ENCODE results near the gene SPATA12.

The SPATA12 gene

DNA sequence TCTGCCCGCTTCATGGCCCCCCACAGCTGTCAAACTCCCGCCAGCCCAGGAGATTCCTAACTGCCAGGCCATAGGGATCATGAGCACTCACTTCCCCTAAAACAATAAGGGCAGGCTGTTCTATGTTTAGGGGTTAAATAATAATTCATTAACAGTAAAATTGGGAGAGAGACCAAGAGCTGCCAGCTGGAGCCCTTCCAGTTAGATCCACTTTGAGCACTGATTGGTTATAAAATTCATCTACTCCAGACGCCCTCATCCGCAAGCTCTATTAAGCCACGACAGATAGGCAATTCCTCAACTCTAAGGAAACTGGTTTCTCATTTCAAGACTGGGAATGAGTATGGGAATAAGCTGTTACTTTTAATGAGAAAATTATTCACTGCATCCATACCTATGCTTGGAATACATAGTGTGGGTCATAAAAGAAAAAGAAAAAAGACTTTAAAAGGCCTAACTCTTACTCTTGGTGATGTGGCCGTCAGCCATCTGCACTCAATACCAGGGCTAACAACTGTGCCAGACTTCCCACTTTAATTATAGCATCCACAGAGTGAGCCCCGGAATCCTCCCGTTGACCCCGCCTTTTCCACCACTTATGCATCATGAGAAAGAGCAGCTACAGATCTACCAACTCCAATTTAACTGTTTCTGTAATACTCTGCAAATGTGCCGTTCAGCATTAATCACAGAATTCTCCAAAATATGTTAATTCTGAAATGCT, 60.1 kb downstream of the SPATA12 start:
- no peak for DNase-seq

All from CD4-positive, alpha-beta T cell treated with Interleukin-17A for 4 hours (primary cell).